Measurements from ENCODE around the gene MROH2B.
"Not testable (repeated sequence)": the region's sequence is repeated elsewhere in the genome, so short reads cannot be mapped to it uniquely, and the experiment has no call there.

MROH2B gene

GRCh38 chr5:41067714-41068568, 3.2 kb downstream of the MROH2B start:
- DNase-seq (ENCODE audit: low spot score) = no peak
- TF ChIP-seq CTCF (IDR thresholded peaks at IDR 0.05; ENCODE audit: extremely low read depth, missing control alignments) = no peak

- no peak for DNase-seq (ENCODE audit: low spot score)
- TF ChIP-seq CTCF (IDR thresholded peaks at IDR 0.05; ENCODE audit: extremely low read depth, missing control alignments) = no peak
Measured at GRCh38 chr5:41065691-41066335, 5.3 kb downstream of the MROH2B start.

- no peak for TF ChIP-seq CTCF (IDR thresholded peaks at IDR 0.05; ENCODE audit: extremely low read depth, missing control alignments)
- DNase-seq (ENCODE audit: low spot score) = no peak
Measured at GRCh38 chr5:41057940-41058339, 13.2 kb downstream of the MROH2B start.

GRCh38 chr5:41057231-41057630, 13.9 kb downstream of the MROH2B start:
- TF ChIP-seq CTCF (IDR thresholded peaks at IDR 0.05; ENCODE audit: extremely low read depth, missing control alignments) = no peak
- no peak for DNase-seq (ENCODE audit: low spot score)

GRCh38 chr5:41048986-41049385, 22.2 kb downstream of the MROH2B start:
- TF ChIP-seq CTCF (IDR thresholded peaks at IDR 0.05; ENCODE audit: extremely low read depth, missing control alignments) = no peak
- DNase-seq (ENCODE audit: low spot score) = no peak

GRCh38 chr5:41043109-41043747, 27.9 kb downstream of the MROH2B start:
- no peak for TF ChIP-seq CTCF (IDR thresholded peaks at IDR 0.05; ENCODE audit: extremely low read depth, missing control alignments)
- no peak for DNase-seq (ENCODE audit: low spot score)

- DNase-seq (ENCODE audit: low spot score) = no peak
- no peak for TF ChIP-seq CTCF (IDR thresholded peaks at IDR 0.05; ENCODE audit: extremely low read depth, missing control alignments)
Measured at GRCh38 chr5:41032973-41033372, 38.2 kb downstream of the MROH2B start.

- DNase-seq (ENCODE audit: low spot score) = not testable (repeated sequence)
Measured at GRCh38 chr5:41022600-41022999, 48.5 kb downstream of the MROH2B start.
